Measurements from ENCODE around the gene CIRBP. TPM values are rescaled to one million over a fixed set of nuclear protein-coding genes. Genes with fewer than 3 reads are reported as not detected.
"Not testable (repeated sequence)": the region's sequence is repeated elsewhere in the genome, so short reads cannot be mapped to it uniquely, and the experiment has no call there.

CIRBP gene
- polyA plus RNA-seq, 1 of the 3 experiments (the other 2 are of a cell fraction): 762 TPM

DNA sequence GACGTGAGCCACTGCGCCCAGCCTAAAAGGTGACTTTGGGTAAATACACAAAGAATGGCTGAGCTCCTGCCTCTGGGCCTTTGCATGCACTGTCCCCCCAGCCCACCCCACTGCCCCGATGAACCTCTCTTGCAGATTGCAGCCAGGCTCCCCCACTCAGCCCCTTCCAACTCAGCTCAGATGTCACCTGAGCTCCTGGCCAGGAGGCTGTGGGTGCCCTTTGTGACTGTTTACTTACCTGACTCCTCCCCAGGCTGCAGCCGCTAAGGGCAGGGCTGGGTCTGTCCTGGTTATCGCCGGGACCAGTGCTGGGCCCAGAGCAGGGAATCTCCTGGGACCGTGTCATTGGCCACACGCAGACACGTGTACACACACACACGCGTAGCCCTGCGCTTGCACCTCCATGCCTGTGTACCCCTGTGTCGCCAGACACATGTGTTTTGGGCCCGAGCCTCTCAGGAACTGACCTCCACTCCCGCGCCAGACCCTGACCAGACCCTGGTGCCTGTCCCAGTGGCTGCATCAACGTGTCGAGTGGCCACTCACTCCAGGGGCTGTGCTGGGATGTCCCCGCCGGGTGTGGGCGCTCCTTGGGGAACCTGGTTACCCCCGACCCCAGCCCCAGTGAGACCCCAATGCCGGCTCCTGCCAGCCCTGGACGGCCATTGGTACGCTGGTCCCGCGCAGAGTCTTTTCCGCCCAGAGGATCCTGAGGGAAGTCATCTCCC lies 35.2 kb downstream of the CIRBP start:
- Histone ChIP-seq H3K36me3 (replicated peaks in 1 of 2; ENCODE audit: control insufficient read depth in 1 of 2, insufficient read depth in 2 of 2, low read length in 1 of 2) (no peaks in the 10 kb centered on the region), H3K4me3 (ENCODE audit: low read depth in 2 of 2, low read length in 1 of 2) (no peak overlapping the region), H3K27me3 (ENCODE audit: insufficient read depth) (no peaks in the 10 kb centered on the region), H3K9ac (no peak overlapping the region), H3K27ac (ENCODE audit: low read depth in 2 of 2, low read length in 1 of 2) (no peak overlapping the region), H3K79me2 (ENCODE audit: insufficient read depth) (no peaks in the 10 kb centered on the region), H4K20me1 (ENCODE audit: insufficient read depth) (no peaks in the 10 kb centered on the region), H3K4me1 (ENCODE audit: control insufficient read depth in 1 of 2, insufficient read depth in 2 of 2, low read depth in 1 of 2, low read length in 1 of 2) (no peaks in the 10 kb centered on the region), H2AFZ (ENCODE audit: low read depth) (no peak overlapping the region), H3F3A (replicated peaks; ENCODE audit: insufficient read depth) (no peaks in the 10 kb centered on the region), H3K9me2 (no peaks in the 10 kb centered on the region), H3K4me2 (no peak overlapping the region), H3K9me3 (no peaks in the 10 kb centered on the region)
- TF ChIP-seq MEF2A (IDR thresholded peaks at IDR 0.05; ENCODE audit: borderline replicate concordance, low read depth): no peak
- TF ChIP-seq YY1 (IDR thresholded peaks at IDR 0.05; ENCODE audit: low read depth): no peak
- no peak for TF ChIP-seq FOXJ3 (CRISPR knock-in tag; IDR thresholded peaks at IDR 0.05)
- no peak for TF ChIP-seq MXI1 (IDR thresholded peaks at IDR 0.05; ENCODE audit: low read depth, low read length)
- TF ChIP-seq EZH2phosphoT487 (IDR thresholded peaks at IDR 0.05; ENCODE audit: borderline replicate concordance, low read depth): no peak
- TF ChIP-seq CHD2 (IDR thresholded peaks at IDR 0.05; ENCODE audit: low read length, partially characterized antibody): no peak
- TF ChIP-seq, protein P1, sequence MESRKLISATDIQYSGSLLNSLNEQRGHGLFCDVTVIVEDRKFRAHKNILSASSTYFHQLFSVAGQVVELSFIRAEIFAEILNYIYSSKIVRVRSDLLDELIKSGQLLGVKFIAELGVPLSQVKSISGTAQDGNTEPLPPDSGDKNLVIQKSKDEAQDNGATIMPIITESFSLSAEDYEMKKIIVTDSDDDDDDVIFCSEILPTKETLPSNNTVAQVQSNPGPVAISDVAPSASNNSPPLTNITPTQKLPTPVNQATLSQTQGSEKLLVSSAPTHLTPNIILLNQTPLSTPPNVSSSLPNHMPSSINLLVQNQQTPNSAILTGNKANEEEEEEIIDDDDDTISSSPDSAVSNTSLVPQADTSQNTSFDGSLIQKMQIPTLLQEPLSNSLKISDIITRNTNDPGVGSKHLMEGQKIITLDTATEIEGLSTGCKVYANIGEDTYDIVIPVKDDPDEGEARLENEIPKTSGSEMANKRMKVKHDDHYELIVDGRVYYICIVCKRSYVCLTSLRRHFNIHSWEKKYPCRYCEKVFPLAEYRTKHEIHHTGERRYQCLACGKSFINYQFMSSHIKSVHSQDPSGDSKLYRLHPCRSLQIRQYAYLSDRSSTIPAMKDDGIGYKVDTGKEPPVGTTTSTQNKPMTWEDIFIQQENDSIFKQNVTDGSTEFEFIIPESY (IDR thresholded peaks at IDR 0.05; ENCODE audit: borderline replicate concordance, low read depth): no peak
- no peak for TF ChIP-seq ELF1 (IDR thresholded peaks at IDR 0.05)
- TF ChIP-seq MAX (IDR thresholded peaks at IDR 0.05; ENCODE audit: low read depth): no peak
- TF ChIP-seq SIN3A (IDR thresholded peaks at IDR 0.05; ENCODE audit: borderline replicate concordance, low read depth, low read length): no peak
- TF ChIP-seq RCOR1 (IDR thresholded peaks at IDR 0.05; ENCODE audit: low read length): no peak
- no peak for TF ChIP-seq GABPA (IDR thresholded peaks at IDR 0.05; ENCODE audit: low read depth)
- TF ChIP-seq RFX5 (IDR thresholded peaks at IDR 0.05; ENCODE audit: low read length): no peak
- TF ChIP-seq POLR2AphosphoS5 (IDR thresholded peaks at IDR 0.05; ENCODE audit: low read depth, low read length): no peak
- TF ChIP-seq RAD21 (IDR thresholded peaks at IDR 0.05; ENCODE audit: low read length): no peak
- CTCF ChIA-PET: interaction anchor here (0.9 to 3.9 kb wide), 3 partner anchors 11 to 56 kb away, joined by 4 to 27 read pairs (median 4); no protein-coding TSS in a partner anchor
- no peak for DNase-seq
- WGBS (ENCODE audit: low lambda C conversion rate): 89% methylated on average over 21 of the region's 28 CpGs
- POLR2A ChIA-PET: no interaction called here

- POLR2A ChIA-PET; H3K4me1 ChIP-seq (ENCODE audit: control insufficient read depth in 1 of 2, insufficient read depth in 2 of 2, low read depth in 1 of 2, low read length in 1 of 2); H3K4me2 ChIP-seq; H3K36me3 ChIP-seq (replicated peaks in 1 of 2; ENCODE audit: control insufficient read depth in 1 of 2, insufficient read depth in 2 of 2, low read length in 1 of 2); H3K4me3 ChIP-seq (ENCODE audit: low read depth in 2 of 2, low read length in 1 of 2); H3K27me3 ChIP-seq (ENCODE audit: insufficient read depth); H3K27ac ChIP-seq (ENCODE audit: low read depth in 2 of 2, low read length in 1 of 2); H2AFZ ChIP-seq (ENCODE audit: low read depth); CTCF ChIA-PET; H3K9ac ChIP-seq; H3K9me2 ChIP-seq; DNase-seq; H3K9me3 ChIP-seq; H4K20me1 ChIP-seq (ENCODE audit: insufficient read depth); H3F3A ChIP-seq (replicated peaks; ENCODE audit: insufficient read depth); H3K79me2 ChIP-seq (ENCODE audit: insufficient read depth): not testable (repeated sequence)
- WGBS (ENCODE audit: low lambda C conversion rate): 90% methylated on average over 9 of the region's 9 CpGs
These were observed 36.2 kb downstream of the CIRBP start for GRCh38 chr19:1305354-1305753.
